ENCODE measurements around the gene MED26. TPM values are rescaled to one million over a fixed set of nuclear protein-coding genes. Genes with fewer than 3 reads are reported as not detected.

MED26 gene
- total and polyA plus RNA-seq, 2 of the 13 experiments (the other 11 are each of a cell fraction or from before 2014, with no cell fraction given): 3.5 to 3.8 TPM

GRCh38 chr19:16576690-16577530, 51.1 kb downstream of the MED26 start:
- H2AFZ ChIP-seq (ENCODE audit: low read length): no peak overlapping the region
- no peak overlapping the region for H3K9ac ChIP-seq (ENCODE audit: insufficient read depth, low read depth, low read length)
- no peak overlapping the region for H3K4me3 ChIP-seq (replicated peaks in 1 of 3; ENCODE audit: insufficient read depth in 1 of 3, low read depth in 2 of 3, low read length in 3 of 3)
- H4K20me1 ChIP-seq (ENCODE audit: insufficient read depth, low read length): peaks cover 12% of the 10 kb centered on the region; the same call in 1 of the 2 replicates
- H3K79me2 ChIP-seq (ENCODE audit: insufficient read depth, low read length): peaks cover 53% of the 10 kb centered on the region
- no peaks in the 10 kb centered on the region; a peak in 1 of 5 replicates for H3K27me3 ChIP-seq (ENCODE audit: control insufficient read depth in 1 of 2, insufficient read depth in 2 of 2, low read length in 2 of 2)
- H3K4me1 ChIP-seq (ENCODE audit: insufficient read depth, low read length): peaks cover 17% of the 10 kb centered on the region
- CTCF ChIA-PET (ENCODE audit: low intra/inter-chr PET ratio, low total read pairs): no interaction called here
- no peak overlapping the region for H3K27ac ChIP-seq (ENCODE audit: extremely low read length, insufficient read depth, low read length)
- WGBS (ENCODE audit: low lambda C conversion rate): 88% methylated on average over 14 of the region's 52 CpGs
- POLR2A ChIA-PET: interaction anchor here (1.2 kb wide), 1 partner anchor 8 kb away, joined by 3 read pairs; no protein-coding TSS in a partner anchor
- no peak overlapping the region for H3K4me2 ChIP-seq (ENCODE audit: low read depth, low read length)
- no peaks in the 10 kb centered on the region for H3K9me3 ChIP-seq (ENCODE audit: low read length)
- FAIRE-seq: no peak
- peaks cover 16 to 40% of the 10 kb centered on the region in 2 experiments; a peak in 4 of 5 replicates for H3K36me3 ChIP-seq (replicated peaks in 1 of 2; ENCODE audit: control insufficient read depth in 1 of 2, insufficient read depth in 2 of 2, low read length in 2 of 2)
- intact Hi-C loops (cut with micrococcal nuclease; ENCODE audit: unreplicated experiment) (no loop called here), in situ Hi-C loops (cut with HindIII; ENCODE audit: extremely low pct_ligation_motif_present, low pct_unique_long_range_greater_than_20kb) (no loop called here)
- BruUV-seq (replicated peaks): no TSS peak
- ATAC-seq: no peak
- TF ChIP-seq POLR2AphosphoS2 (IDR thresholded peaks at IDR 0.05; ENCODE audit: low read depth, low read length) (no peak), AGO2 (optimal IDR thresholded peaks at IDR 0.05; ENCODE audit: low read depth, low read length) (peak; percentile 54), KDM5B (CRISPR knock-in tag; IDR thresholded peaks at IDR 0.05; ENCODE audit: borderline replicate concordance) (no peak), SMARCE1 (IDR thresholded peaks at IDR 0.05; ENCODE audit: borderline replicate concordance) (no peak), ZNF687 (CRISPR knock-in tag; IDR thresholded peaks at IDR 0.05) (peak; percentile 21; the same call in 1 of the 2 replicates), ZBTB49 (CRISPR knock-in tag; IDR thresholded peaks at IDR 0.05; ENCODE audit: borderline replicate concordance) (no peak), ZNF609 (CRISPR knock-in tag; IDR thresholded peaks at IDR 0.05; ENCODE audit: borderline replicate concordance) (no peak), GPN1 (CRISPR knock-in tag; IDR thresholded peaks at IDR 0.05; ENCODE audit: borderline replicate concordance) (no peak), HHEX (CRISPR knock-in tag; IDR thresholded peaks at IDR 0.05) (no peak)
- no peak for DNase-seq (ENCODE audit: low spot score)
